ENCODE data around the gene ACTL10. TPM values are rescaled to one million over a fixed set of nuclear protein-coding genes. Genes with fewer than 3 reads are reported as not detected.

Gene ACTL10
- polyA plus RNA-seq, 2 of the 4 experiments (the other 2 are of a cell fraction), result not detected

DNA sequence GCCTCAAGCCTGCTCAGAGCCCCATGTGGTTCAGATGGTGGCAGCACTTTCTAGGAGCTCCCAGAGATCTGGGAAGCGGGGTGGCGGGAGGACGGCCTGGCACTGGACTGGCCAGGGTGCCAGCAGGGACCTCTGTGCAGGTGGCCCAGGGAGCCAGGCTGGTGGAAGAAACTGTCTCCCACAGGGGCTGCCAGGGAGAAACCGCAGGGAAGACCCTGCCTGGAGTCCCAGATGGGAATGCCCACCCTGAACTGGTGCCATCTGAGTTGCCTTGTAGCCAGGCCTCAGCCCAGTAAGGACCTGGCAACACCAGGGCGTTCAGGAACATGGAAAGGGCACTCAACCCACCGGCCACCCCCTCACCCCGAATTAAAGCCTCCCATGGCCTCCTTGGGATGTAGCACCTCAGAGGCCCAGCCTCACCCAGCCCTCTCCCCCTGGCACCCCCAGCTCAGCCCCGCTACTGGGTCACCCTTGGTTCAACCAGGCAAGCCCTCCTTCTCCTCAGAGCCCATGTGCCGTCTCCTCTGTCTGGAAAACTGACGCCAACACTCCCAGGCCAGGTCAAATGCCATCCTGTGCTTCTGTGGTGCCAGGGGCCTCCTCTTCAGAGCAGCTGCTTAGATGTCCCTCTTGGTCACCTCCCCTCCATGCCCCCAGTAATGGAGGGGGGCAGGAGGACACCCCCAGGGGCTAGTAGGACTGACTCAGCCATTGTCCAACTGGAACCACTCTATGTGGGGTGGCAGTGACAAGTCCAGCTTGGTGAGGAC lies 10.5 kb upstream of the ACTL10 start:
- 92% methylated on average over 7 of the region's 10 CpGs for WGBS (ENCODE audit: missing lambda C conversion rate)
- TF ChIP-seq, protein P1, sequence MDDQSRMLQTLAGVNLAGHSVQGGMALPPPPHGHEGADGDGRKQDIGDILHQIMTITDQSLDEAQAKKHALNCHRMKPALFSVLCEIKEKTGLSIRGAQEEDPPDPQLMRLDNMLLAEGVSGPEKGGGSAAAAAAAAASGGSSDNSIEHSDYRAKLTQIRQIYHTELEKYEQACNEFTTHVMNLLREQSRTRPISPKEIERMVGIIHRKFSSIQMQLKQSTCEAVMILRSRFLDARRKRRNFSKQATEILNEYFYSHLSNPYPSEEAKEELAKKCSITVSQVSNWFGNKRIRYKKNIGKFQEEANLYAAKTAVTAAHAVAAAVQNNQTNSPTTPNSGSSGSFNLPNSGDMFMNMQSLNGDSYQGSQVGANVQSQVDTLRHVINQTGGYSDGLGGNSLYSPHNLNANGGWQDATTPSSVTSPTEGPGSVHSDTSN (IDR thresholded peaks at IDR 0.05), result no peak
- TF ChIP-seq, protein P2, sequence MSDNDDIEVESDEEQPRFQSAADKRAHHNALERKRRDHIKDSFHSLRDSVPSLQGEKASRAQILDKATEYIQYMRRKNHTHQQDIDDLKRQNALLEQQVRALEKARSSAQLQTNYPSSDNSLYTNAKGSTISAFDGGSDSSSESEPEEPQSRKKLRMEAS (IDR thresholded peaks at IDR 0.05), result no peak
- TF ChIP-seq NPAS2 (CRISPR knock-in tag; IDR thresholded peaks at IDR 0.05; ENCODE audit: borderline replicate concordance) (no peak), SMC3 (IDR thresholded peaks at IDR 0.05) (no peak), FOSB (CRISPR knock-in tag; IDR thresholded peaks at IDR 0.05) (no peak), NR3C1 (IDR thresholded peaks at IDR 0.05) (no peak), MYC (IDR thresholded peaks at IDR 0.05; ENCODE audit: borderline replicate concordance, low read length) (no peak), RCOR1 (IDR thresholded peaks at IDR 0.05; ENCODE audit: low read depth, low read length) (no peak), ZSCAN20 (CRISPR knock-in tag; IDR thresholded peaks at IDR 0.05) (no peak), KDM1A (IDR thresholded peaks at IDR 0.05; ENCODE audit: low read depth) (no peak), MAFK (IDR thresholded peaks at IDR 0.05; ENCODE audit: partially characterized antibody) (no peak), SREBF2 (IDR thresholded peaks at IDR 0.05) (no peak), CHD4 (IDR thresholded peaks at IDR 0.05; ENCODE audit: borderline replicate concordance) (no peak), EHMT2 (IDR thresholded peaks at IDR 0.05; ENCODE audit: low read depth) (no peak), HOXB5 (CRISPR knock-in tag; IDR thresholded peaks at IDR 0.05) (no peak), MAZ (IDR thresholded peaks at IDR 0.05; ENCODE audit: borderline replicate concordance, low read depth, low read length) (no peak), HOXA7 (CRISPR knock-in tag; IDR thresholded peaks at IDR 0.05) (no peak), POLR2A (IDR thresholded peaks at IDR 0.05; ENCODE audit: low read length) (no peak)
- TF ChIP-seq, protein P3, sequence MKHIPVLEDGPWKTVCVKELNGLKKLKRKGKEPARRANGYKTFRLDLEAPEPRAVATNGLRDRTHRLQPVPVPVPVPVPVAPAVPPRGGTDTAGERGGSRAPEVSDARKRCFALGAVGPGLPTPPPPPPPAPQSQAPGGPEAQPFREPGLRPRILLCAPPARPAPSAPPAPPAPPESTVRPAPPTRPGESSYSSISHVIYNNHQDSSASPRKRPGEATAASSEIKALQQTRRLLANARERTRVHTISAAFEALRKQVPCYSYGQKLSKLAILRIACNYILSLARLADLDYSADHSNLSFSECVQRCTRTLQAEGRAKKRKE (CRISPR knock-in tag; IDR thresholded peaks at IDR 0.05; ENCODE audit: low read depth), result no peak
- H3K4me3 ChIP-seq, result no peak overlapping the region
- no peak for FAIRE-seq
- no peak for ATAC-seq
- no peak for DNase-seq (ENCODE audit: low read depth in 1 of 2, low spot score in 1 of 2)
- POLR2A ChIA-PET, result no interaction called here
- CTCF ChIA-PET, result interaction anchor here (0.6 to 2.5 kb wide), 3 partner anchors 12 to 255 kb away, joined by 3 to 9 read pairs (median 5); no protein-coding TSS in a partner anchor
- peaks cover 4% of the 10 kb centered on the region; the same call in 1 of the 3 replicates for H3K4me1 ChIP-seq
- no peak overlapping the region for H3K27ac ChIP-seq
- H3K4me2 ChIP-seq, result no peak overlapping the region
- no peaks in the 10 kb centered on the region for H3K9me3 ChIP-seq

DNA sequence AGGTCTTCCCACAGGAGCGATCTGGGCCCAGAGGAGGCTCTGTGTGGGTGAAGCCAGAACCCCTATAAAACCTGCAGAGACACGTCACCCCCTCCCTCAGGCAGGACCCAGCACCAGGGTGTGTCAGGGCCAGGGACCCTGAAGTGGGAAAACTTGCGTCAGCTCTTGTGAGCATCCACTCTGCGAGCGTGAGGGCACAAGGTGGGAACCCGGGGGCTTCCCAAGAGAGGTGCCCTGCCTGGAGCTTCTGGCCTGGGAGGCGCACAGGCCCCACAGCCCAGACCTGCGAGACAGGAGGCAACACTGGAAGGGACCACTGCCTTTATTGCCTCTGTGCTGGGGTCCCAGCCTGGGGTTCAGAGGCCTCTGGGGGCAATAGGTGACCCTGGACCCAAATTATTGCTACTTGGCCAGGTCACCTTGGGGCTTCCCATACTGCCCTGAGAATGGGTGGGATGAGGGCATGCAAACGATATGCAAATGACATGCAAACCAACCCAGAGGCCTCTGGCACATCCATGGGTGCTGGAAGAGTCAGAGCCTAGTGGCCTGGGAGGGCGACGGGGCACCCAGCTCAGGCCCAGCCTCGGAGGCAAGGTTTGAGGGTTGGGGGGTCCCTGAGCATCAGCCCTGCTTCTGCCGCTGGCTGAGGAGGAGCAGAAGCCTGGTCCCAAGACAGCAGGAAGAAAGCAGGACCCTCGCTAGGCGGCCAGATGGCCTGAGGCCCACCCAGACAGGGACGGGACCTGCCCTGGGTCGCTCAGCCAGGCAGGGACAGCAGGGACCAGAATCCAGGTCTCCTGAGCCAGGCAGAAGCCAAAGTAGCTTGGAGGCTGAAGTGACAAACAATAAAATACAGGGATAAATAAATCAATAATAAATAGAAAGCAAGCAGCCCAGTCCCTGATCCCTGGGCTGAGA lies 9.7 kb upstream of the ACTL10 start:
- DNase-seq (ENCODE audit: low read depth in 1 of 2, low spot score in 1 of 2), result no peak
- H3K4me2 ChIP-seq, result no peak overlapping the region
- H3K9me3 ChIP-seq, result no peaks in the 10 kb centered on the region
- H3K4me1 ChIP-seq, result peaks cover 4% of the 10 kb centered on the region; the same call in 1 of the 3 replicates
- ChIA-PET POLR2A (no interaction called here), CTCF (interaction anchor here (0.9 to 2.5 kb wide), 2 partner anchors 11 to 160 kb away, joined by 4 to 9 read pairs; no protein-coding TSS in a partner anchor)
- TF ChIP-seq, protein P4, sequence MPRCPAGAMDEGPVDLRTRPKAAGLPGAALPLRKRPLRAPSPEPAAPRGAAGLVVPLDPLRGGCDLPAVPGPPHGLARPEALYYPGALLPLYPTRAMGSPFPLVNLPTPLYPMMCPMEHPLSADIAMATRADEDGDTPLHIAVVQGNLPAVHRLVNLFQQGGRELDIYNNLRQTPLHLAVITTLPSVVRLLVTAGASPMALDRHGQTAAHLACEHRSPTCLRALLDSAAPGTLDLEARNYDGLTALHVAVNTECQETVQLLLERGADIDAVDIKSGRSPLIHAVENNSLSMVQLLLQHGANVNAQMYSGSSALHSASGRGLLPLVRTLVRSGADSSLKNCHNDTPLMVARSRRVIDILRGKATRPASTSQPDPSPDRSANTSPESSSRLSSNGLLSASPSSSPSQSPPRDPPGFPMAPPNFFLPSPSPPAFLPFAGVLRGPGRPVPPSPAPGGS (IDR thresholded peaks at IDR 0.05), result no peak
- TF ChIP-seq JUN (IDR thresholded peaks at IDR 0.05) (no peak), MAFK (IDR thresholded peaks at IDR 0.05; ENCODE audit: partially characterized antibody) (no peak), ZC3H11A (IDR thresholded peaks at IDR 0.05) (no peak), HEYL (CRISPR knock-in tag; IDR thresholded peaks at IDR 0.05) (no peak), ZFP36 (IDR thresholded peaks at IDR 0.05; ENCODE audit: borderline replicate concordance, partially characterized antibody) (no peak), KDM1A (IDR thresholded peaks at IDR 0.05; ENCODE audit: low read depth) (no peak), ZNF302 (CRISPR knock-in tag; IDR thresholded peaks at IDR 0.05) (no peak), RARB (CRISPR knock-in tag; IDR thresholded peaks at IDR 0.05) (no peak), HDAC2 (IDR thresholded peaks at IDR 0.05) (no peak), TP53 (CRISPR knock-in tag; IDR thresholded peaks at IDR 0.05) (no peak), EHF (CRISPR knock-in tag; IDR thresholded peaks at IDR 0.05) (no peak), SREBF2 (IDR thresholded peaks at IDR 0.05) (no peak), BHLHE40 (IDR thresholded peaks at IDR 0.05; ENCODE audit: low read depth, low read length) (no peak), RFX5 (IDR thresholded peaks at IDR 0.05) (no peak), FOSB (CRISPR knock-in tag; IDR thresholded peaks at IDR 0.05) (no peak)
- TF ChIP-seq, protein P1 (IDR thresholded peaks at IDR 0.05), result no peak
- no peak overlapping the region for H3K27ac ChIP-seq
- ATAC-seq, result no peak
- 94% methylated on average over 17 of the region's 17 CpGs for WGBS (ENCODE audit: missing lambda C conversion rate)
- no peak overlapping the region for H3K4me3 ChIP-seq
- no peak for FAIRE-seq

Measured in A549 (cell line).